NCI-H2081 (cell line): ENCODE data around the gene CD82.

Source experiments
- DNase-seq, 2 experiments: peaks; one replicate each; lab custom pipeline; 2025; lab: John Stamatoyannopoulos, UW

Gene CD82

GRCh38 chr11:44617671-44618461 is 52.4 kb downstream of the CD82 start:
- DNase-seq: no peak

GRCh38 chr11:44618561-44619425 is 53.3 kb downstream of the CD82 start:
- DNase-seq: no peak

- DNase-seq: no peak
Measured at GRCh38 chr11:44620328-44620725, 54.9 kb downstream of the CD82 start.

GRCh38 chr11:44621140-44621681 is 55.7 kb downstream of the CD82 start:
- DNase-seq: peak; percentile 64 to 74

GRCh38 chr11:44621784-44622183 is 56.3 kb downstream of the CD82 start:
- no peak for DNase-seq

- no peak for DNase-seq
Measured at GRCh38 chr11:44622190-44622650, 56.8 kb downstream of the CD82 start.

- DNase-seq: no peak
Measured at GRCh38 chr11:44622721-44623258, 57.3 kb downstream of the CD82 start.

GRCh38 chr11:44623341-44623730 is 57.9 kb downstream of the CD82 start:
- peak in 1 of 2 experiments; percentile 22 for DNase-seq

GRCh38 chr11:44623731-44624491 is 58.4 kb downstream of the CD82 start:
- peak; percentile 68 to 85 for DNase-seq

GRCh38 chr11:44624761-44625221 is 59.3 kb downstream of the CD82 start:
- DNase-seq: no peak

- no peak for DNase-seq
Measured at GRCh38 chr11:44625759-44626523, 60.5 kb downstream of the CD82 start.

- no peak for DNase-seq
Measured at GRCh38 chr11:44626645-44627044, 61.2 kb downstream of the CD82 start.

GRCh38 chr11:44627165-44627789 is 61.8 kb downstream of the CD82 start:
- DNase-seq: peak; percentile 61 to 86

GRCh38 chr11:44627911-44628729 is 62.7 kb downstream of the CD82 start:
- DNase-seq: peak; percentile 92

GRCh38 chr11:44628730-44629700 is 63.6 kb downstream of the CD82 start:
- DNase-seq: no peak

GRCh38 chr11:44629732-44630345 is 64.4 kb downstream of the CD82 start:
- DNase-seq: no peak

GRCh38 chr11:44630511-44631210 is 65.2 kb downstream of the CD82 start:
- no peak for DNase-seq
